ENCODE data around the gene ANKRD33B. TPM values are rescaled to one million over a fixed set of nuclear protein-coding genes. Genes with fewer than 3 reads are reported as not detected.

ANKRD33B gene
- total RNA-seq, 1 experiment from 2014 or later = 10.9 TPM

DNA sequence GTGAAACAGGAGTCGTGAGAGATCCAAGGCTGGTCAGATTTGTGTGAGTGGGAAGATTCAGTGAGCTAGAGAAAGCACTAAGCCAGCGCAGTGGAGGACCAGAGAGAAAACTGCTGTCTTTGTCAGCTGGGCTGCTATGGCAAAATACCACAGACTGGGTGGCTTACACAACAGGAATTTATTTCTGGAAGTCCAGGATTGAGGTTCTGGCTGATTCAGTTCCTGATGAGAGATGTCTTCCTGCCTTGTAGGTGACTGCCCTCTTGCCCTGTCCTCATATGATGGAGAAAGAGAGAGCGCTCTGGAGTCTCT lies 24.2 kb upstream of the ANKRD33B start:
- Histone ChIP-seq H4K20me1 (ENCODE audit: insufficient read depth) (no peaks in the 10 kb centered on the region), H3K9me2 (ENCODE audit: insufficient read depth) (no peaks in the 10 kb centered on the region), H2AFZ (ENCODE audit: low read depth, low read length, poor library complexity, severe bottlenecking) (no peak overlapping the region), H3K9me3 (ENCODE audit: control insufficient read depth in 1 of 2, insufficient read depth in 1 of 2, low read depth in 1 of 2, low read length in 2 of 2) (no peaks in the 10 kb centered on the region), H3K36me3 (ENCODE audit: control insufficient read depth in 1 of 2, insufficient read depth in 2 of 2, low read length in 2 of 2) (no peaks in the 10 kb centered on the region), H3K79me2 (ENCODE audit: insufficient read depth, low read length) (no peaks in the 10 kb centered on the region), H3K4me1 (ENCODE audit: control insufficient read depth in 1 of 2, insufficient read depth in 2 of 2, low read length in 2 of 2) (peaks cover 0 to 3% of the 10 kb centered on the region in 2 experiments; a peak in 1 of 4 replicates), H3K4me3 (replicated peaks in 1 of 2; ENCODE audit: low read depth in 1 of 2, low read length in 2 of 2) (no peak overlapping the region), H3K9ac (ENCODE audit: low read length) (no peak overlapping the region), H3K4me2 (ENCODE audit: low read length) (no peak overlapping the region), H3K27me3 (ENCODE audit: insufficient read depth, low read length) (no peaks in the 10 kb centered on the region), H3K27ac (ENCODE audit: low read depth, low read length) (no peak overlapping the region)
- DNase-seq (ENCODE audit: low read depth, low spot score) (no peak), ATAC-seq (no peak)
- intact Hi-C loops (cut with micrococcal nuclease) = no loop called here
- TF ChIP-seq EZH2 (IDR thresholded peaks at IDR 0.05) = no peak
- TF ChIP-seq ZFX (IDR thresholded peaks at IDR 0.05) = no peak
- TF ChIP-seq ELF1 (IDR thresholded peaks at IDR 0.05; ENCODE audit: borderline replicate concordance, low read depth) = no peak
- TF ChIP-seq, protein P1, sequence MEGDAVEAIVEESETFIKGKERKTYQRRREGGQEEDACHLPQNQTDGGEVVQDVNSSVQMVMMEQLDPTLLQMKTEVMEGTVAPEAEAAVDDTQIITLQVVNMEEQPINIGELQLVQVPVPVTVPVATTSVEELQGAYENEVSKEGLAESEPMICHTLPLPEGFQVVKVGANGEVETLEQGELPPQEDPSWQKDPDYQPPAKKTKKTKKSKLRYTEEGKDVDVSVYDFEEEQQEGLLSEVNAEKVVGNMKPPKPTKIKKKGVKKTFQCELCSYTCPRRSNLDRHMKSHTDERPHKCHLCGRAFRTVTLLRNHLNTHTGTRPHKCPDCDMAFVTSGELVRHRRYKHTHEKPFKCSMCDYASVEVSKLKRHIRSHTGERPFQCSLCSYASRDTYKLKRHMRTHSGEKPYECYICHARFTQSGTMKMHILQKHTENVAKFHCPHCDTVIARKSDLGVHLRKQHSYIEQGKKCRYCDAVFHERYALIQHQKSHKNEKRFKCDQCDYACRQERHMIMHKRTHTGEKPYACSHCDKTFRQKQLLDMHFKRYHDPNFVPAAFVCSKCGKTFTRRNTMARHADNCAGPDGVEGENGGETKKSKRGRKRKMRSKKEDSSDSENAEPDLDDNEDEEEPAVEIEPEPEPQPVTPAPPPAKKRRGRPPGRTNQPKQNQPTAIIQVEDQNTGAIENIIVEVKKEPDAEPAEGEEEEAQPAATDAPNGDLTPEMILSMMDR (IDR thresholded peaks at IDR 0.05 in 2 of 3, conservative IDR thresholded peaks at IDR 0.05 in 1 of 3; ENCODE audit: borderline replicate concordance in 1 of 3, insufficient read depth in 1 of 3, low read depth in 2 of 3, low read length in 2 of 3) = no peak
- TF ChIP-seq, protein P2, sequence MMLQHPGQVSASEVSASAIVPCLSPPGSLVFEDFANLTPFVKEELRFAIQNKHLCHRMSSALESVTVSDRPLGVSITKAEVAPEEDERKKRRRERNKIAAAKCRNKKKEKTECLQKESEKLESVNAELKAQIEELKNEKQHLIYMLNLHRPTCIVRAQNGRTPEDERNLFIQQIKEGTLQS (IDR thresholded peaks at IDR 0.05) = no peak
- TF ChIP-seq SIN3A (IDR thresholded peaks at IDR 0.05; ENCODE audit: low read depth) = no peak
- TF ChIP-seq, protein P3, sequence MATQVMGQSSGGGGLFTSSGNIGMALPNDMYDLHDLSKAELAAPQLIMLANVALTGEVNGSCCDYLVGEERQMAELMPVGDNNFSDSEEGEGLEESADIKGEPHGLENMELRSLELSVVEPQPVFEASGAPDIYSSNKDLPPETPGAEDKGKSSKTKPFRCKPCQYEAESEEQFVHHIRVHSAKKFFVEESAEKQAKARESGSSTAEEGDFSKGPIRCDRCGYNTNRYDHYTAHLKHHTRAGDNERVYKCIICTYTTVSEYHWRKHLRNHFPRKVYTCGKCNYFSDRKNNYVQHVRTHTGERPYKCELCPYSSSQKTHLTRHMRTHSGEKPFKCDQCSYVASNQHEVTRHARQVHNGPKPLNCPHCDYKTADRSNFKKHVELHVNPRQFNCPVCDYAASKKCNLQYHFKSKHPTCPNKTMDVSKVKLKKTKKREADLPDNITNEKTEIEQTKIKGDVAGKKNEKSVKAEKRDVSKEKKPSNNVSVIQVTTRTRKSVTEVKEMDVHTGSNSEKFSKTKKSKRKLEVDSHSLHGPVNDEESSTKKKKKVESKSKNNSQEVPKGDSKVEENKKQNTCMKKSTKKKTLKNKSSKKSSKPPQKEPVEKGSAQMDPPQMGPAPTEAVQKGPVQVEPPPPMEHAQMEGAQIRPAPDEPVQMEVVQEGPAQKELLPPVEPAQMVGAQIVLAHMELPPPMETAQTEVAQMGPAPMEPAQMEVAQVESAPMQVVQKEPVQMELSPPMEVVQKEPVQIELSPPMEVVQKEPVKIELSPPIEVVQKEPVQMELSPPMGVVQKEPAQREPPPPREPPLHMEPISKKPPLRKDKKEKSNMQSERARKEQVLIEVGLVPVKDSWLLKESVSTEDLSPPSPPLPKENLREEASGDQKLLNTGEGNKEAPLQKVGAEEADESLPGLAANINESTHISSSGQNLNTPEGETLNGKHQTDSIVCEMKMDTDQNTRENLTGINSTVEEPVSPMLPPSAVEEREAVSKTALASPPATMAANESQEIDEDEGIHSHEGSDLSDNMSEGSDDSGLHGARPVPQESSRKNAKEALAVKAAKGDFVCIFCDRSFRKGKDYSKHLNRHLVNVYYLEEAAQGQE (IDR thresholded peaks at IDR 0.05; ENCODE audit: low read depth) = no peak
- TF ChIP-seq, protein P4, sequence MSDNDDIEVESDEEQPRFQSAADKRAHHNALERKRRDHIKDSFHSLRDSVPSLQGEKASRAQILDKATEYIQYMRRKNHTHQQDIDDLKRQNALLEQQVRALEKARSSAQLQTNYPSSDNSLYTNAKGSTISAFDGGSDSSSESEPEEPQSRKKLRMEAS (IDR thresholded peaks at IDR 0.05) = no peak
- no peak for TF ChIP-seq SP1 (IDR thresholded peaks at IDR 0.05; ENCODE audit: low read depth)
- no peak for TF ChIP-seq EGR1 (IDR thresholded peaks at IDR 0.05; ENCODE audit: low read depth)
- no peak for TF ChIP-seq EZH2phosphoT487 (IDR thresholded peaks at IDR 0.05; ENCODE audit: borderline replicate concordance)
- no peak for TF ChIP-seq RAD21 (IDR thresholded peaks at IDR 0.05; ENCODE audit: low read depth)
- no peak for TF ChIP-seq TCF7L2 (IDR thresholded peaks at IDR 0.05; ENCODE audit: borderline replicate concordance, extremely low read depth, insufficient read depth, insufficient read length)
- no peak for TF ChIP-seq CBX3 (IDR thresholded peaks at IDR 0.05; ENCODE audit: low read depth)
- TF ChIP-seq POLR2A (IDR thresholded peaks at IDR 0.05; ENCODE audit: borderline replicate concordance, extremely low read depth, insufficient read depth, insufficient read length) = no peak
- TF ChIP-seq, protein P5, sequence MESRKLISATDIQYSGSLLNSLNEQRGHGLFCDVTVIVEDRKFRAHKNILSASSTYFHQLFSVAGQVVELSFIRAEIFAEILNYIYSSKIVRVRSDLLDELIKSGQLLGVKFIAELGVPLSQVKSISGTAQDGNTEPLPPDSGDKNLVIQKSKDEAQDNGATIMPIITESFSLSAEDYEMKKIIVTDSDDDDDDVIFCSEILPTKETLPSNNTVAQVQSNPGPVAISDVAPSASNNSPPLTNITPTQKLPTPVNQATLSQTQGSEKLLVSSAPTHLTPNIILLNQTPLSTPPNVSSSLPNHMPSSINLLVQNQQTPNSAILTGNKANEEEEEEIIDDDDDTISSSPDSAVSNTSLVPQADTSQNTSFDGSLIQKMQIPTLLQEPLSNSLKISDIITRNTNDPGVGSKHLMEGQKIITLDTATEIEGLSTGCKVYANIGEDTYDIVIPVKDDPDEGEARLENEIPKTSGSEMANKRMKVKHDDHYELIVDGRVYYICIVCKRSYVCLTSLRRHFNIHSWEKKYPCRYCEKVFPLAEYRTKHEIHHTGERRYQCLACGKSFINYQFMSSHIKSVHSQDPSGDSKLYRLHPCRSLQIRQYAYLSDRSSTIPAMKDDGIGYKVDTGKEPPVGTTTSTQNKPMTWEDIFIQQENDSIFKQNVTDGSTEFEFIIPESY (IDR thresholded peaks at IDR 0.05; ENCODE audit: extremely low read depth, insufficient replicate concordance, low read length) = no peak
- POLR2A ChIA-PET = no interaction called here
- no TSS peak for BruUV-seq (replicated peaks)
- CTCF ChIA-PET = no interaction called here
- RAD21 ChIA-PET (ENCODE audit: low non-redundant PET in 1 of 2, low total read pairs in 2 of 2, uncharacterized antibody in 2 of 2, unreplicated experiment in 2 of 2) = no interaction called here

All from HCT116 (cell line).